Activated naive CD4-positive, alpha-beta T cell (primary cell): ENCODE results near the gene BFSP1.

ENCODE experiments used
- DNase-seq, 4 experiments: peaks; one replicate each; lab custom pipeline; 2025; lab: John Stamatoyannopoulos, UW

The BFSP1 gene

DNA sequence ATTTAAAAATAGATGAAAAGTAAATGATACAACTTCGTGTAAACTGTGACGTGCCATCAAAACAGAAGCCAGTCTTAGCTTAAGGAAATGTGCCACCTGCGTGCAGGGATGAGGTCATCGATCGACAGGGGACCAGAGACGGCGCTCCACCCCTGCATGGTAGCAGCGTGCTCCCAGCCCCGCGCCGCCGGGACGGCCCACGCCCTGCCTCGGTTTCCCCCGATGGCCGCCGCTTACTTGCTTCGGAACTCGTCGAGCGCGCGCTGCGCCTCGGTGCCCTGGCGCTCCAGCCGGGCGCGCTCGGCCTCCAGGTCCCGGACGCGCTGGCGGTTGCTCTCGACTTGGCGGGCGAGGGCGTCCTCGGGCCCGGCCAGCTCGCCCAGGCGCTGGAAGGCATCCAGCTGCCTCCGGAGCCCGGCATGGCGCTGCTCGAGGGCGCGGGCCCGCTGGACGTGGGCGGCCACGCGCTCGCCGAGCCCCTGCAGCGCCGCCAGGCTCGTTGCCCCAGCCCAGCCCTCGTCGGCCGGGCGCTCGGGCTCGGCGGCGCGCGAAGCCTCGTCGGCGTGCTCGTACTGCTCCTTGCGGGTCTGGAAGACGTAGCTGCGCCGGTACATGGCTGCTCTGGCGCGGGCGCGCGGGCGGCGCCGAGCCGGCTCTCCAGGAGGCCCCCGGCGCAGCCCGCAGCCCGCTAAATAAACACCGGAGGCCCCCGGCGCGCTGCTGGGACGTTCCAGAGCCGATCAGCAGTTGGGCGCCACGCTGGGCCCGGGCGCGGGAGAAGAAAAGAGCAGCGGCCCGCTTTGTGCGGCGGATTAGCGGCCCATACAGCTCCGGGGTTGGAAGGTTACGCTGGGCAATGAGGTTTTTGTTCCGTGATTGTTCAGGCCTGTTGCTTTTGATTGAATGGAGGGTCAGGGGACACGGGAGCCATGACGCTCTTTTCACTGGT lies at the start of gene BFSP1:
TSS of gene BFSP1 (minus strand) at position 664 of the 949 bp plus-strand sequence. CDS start at position 614, 50 bp downstream.
- peak in 1 of 4 experiments; percentile 11 for DNase-seq

DNA sequence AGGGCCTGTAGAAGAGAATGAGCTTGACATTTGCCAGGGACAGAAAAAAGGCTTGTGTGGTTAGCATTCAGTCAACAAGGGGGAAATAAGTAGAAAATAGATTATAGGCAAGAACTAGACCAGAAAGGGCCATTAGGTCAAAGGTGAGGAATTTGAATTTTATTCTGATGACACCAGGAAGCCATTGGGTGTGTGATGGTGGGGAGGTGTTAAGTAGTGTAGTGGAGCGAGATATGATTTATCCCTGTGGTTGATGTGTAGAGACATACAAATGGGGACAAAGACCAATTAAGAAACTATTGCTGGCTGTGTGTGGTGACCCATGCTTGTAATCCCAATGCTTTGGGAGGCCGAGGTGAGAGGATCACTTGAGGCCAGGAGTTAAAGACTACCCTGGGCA lies 49.7 kb upstream of the BFSP1 start:
- DNase-seq, result no peak

DNA sequence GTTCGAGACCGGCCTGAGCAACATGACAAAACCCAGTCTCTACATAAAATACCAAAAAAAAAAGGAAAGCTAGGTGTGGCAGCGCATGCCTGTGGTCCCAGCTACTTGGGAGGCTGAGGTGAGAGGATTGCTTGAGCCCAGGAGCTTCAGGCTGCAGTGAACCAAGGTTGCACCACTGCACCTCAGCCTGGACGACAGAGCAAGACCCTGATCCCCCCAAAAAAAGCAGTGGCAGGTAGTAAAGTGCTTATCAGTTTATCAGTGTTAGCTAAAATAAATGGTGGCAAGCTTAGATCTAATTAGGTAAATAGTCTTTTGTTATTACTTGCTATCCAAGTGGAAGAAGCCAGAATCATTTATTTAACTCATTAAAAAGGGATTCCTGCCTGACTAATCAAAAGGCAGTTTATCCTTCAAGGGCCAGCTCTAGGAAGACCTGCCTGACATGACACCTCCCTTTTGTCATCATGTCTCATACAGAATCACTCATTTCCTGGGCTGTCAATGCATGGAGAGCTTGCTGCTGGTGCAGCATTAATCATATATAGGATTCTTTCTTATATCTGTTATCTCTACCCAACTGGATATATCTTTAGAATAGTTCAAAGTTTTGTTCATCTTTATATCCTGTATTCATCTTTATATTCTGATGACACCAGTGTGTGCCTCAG lies 48.3 kb upstream of the BFSP1 start:
- DNase-seq, result no peak

DNA sequence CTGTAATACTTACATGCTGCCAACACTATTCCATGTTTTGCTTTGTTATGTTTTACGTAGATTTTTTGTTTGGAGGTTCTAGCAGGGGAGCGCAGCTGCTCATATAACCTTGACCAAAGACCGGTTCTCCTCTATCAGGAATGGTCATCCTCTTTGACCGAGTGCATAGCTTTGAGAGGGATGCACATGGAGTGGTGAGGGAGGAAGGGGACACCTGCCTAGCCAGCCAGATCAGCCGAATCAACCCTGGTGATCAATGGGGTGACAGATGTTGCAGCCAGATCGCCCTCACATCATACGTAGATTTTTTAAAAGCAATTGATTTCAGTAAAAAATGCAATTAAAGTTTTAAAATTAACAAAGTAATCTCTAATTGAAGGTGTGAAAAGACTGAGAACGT lies 45.0 kb upstream of the BFSP1 start:
- no peak for DNase-seq

DNA sequence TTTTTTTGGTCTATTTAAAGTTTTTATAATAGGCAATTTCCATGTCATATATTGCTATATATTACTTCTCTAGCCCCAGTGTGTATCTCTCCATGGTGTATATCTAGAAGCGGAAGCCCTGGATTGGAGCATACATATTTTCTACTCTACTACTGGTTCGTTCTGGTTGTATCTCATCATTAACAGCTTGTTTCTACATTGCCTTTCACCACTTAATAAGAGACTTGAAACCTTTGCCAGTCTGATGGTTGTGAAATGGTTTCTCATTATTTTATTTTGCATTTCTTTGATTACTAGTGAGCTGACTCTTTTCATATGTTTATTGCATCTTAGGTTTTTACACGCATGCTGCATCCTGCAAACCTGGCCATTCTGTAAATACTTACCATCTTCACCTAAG lies 42.3 kb upstream of the BFSP1 start:
- DNase-seq, result no peak

DNA sequence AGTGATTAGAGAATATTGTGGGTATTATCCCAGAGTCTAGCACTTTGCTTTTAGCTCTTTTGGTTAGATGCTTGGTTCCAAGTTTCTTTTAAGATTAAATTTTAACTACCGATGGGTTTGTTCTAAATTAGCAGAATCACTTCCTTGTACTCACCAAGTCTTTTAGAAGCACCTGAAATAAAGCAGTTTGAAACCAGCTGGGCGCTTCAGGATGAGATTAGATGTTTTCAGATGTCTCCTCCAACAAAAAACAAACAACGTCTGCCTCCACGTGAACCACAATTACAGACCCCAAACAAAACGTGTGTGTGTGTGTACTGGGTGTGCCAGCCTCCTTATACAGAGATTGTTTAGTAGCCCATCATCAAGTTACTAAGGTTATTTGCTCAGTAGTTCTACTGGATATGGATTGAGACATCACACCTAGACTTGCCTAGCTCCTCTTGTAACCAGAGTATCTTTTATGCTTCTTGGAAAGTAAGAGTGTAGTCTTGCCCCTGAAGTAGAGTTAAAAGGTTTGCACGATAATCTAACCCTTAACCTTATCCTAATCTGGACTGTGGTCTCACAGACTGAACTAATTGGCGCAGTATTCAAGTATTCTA lies 41.0 kb upstream of the BFSP1 start:
- DNase-seq, result no peak

DNA sequence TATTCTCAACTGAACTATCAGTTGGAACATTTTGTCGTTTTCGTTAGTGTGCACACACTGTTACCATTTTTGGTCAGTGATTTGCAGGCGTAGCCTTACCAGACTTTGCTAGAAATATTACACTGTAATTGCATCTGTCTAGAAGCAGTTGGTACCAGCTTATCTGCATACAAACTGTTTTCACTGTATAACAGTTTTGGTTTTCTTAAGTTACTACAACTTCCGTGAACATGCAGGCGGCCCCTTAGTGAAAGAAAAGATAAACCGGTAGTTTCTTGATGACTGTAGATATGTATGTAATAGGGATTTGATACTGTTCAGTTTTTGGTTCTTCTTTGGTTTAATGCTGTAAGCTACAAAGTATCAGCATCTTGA lies 40.0 kb upstream of the BFSP1 start:
- no peak for DNase-seq

DNA sequence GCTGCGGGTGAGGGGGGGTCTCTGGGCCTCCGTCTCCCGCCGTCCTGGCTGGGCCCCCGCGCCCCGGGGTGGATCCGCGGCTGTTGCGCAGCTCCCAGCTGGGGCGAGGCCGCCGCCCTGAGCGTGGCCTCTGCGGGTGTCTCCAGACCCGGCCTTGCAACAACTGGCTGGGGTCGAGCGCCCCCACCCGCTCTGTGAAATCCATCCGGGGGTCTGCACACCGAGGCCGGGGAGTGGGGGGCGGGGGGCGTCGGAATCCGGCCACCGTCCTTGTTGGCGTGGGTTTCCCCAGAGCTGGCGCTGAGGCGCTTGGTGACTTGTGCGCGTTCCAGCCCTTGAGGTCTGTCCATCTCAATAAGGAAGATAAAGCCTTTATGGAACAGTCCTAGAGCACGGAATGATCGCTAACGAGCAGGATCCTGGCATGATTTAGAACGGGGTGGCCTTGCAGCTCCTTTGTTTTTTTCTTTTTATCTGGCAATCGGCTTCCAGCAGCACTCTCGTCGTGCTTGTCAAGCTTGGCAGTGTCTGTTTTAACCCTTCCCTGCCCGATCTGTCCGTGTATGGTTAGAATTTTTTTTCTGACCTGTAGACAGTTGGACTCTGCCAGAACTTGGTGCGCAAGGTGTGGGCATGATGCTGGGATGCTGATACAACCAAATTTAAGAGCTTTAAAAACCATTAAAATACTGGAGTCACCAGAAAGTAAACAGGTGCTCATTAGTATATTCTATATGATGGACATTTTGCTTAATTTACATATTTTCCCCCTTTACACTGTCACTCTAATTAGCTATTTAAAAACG lies 39.4 kb upstream of the BFSP1 start:
- peak in 1 of 4 experiments; percentile 9 for DNase-seq

DNA sequence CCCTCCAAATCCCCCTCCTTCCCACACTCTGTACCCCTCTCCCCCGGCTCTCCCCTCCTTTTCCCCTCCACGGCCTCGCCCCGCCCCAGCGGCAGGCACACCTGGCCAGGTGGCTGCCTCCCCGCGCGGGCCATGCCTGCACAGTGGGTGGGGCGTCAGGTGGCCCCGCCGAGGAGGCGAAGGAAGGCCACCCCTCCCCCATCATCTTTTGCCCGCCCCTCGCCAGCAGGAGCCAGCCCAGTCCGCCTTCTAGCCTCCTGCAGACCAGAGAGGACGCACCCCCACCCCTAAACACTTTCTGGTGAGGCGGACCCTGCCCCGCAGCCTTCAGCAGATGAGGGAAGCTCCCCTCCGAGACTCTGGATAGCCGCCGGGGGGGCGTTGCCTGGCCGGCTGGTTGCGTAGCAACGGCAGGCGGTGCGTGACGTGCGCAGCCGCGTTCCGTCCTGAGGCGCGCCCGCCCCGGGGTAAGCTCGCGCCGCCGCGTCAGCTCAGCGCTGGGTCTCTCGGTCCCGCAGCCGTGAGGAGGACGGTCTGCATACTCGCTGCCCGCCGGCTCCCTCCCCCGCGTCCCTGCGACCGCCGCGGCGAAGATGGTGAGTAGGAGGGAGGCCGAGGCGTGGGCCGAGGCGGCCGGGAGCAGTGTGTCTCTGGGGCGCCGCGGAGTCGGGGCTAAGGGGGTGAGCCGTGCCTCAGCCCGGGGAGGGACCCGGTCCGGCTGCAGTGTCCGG lies 38.6 kb upstream of the BFSP1 start, which contains the start of gene DSTN:
TSS of gene DSTN (plus strand) at position 460 of the 731 bp plus-strand sequence. CDS start at position 594, 134 bp downstream.
- DNase-seq, result peak; percentile 33 to 82 (median 68)

DNA sequence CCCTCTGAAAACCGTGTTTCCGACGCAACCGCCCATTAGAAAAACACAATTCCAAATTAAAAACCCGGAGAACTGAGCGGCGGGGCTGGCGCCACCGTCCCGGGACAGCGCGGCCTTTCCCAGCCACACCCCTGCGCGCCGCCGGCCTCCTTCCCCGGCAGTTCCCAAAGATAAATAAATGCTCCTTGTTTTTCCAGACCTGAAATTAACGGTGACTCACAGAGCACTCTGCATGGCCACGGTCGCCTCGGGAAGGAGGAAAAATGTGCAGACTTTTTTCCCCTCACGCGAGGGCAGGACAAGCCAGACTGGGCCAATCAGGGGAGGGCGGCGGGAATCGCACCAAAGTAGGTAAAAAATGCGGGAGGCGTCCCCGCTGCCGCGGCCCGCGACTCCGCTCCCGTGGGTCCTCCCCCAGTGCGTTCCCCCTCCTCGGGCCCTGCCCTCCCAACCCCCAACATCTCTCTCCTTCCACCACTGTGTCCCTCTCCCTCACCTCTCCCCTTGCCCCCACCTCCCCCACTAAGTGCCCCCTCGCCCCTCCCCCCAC lies 37.9 kb upstream of the BFSP1 start:
- no peak for DNase-seq

DNA sequence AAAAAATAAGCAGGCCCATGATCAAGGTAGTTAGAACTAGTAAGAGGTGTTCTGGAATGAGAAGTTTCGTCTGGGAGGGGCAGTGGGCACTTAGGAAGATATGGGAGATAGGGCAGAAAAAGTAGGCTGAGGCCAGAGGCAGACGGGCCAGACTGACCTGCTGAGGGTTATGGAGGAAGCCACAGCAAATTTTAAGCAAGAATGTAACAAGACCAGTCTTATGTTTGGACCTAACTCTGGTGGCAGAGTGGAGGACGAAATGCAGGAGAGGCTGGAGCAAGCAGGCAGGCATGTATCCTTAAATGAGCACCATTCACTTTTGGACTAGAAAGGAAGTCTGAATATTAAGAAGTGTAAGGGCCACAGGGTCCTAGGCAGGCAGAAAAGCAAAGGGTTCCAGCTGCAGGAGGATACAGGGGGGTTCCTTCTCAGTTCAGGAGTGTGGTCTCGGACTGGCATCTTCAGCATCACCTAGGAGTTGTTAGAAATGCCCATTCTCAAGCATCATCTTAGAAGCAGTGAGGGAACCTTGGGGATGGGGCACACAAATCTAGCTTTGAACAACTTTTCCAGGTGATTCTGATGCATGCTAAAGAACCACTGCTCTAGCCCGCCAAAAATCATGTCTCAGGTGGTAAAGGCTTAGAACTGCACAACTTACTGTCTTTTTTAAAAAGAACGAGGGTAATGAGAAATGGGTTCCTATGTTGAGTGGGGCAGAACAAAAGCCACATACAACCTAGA lies 37.0 kb upstream of the BFSP1 start:
- no peak for DNase-seq

DNA sequence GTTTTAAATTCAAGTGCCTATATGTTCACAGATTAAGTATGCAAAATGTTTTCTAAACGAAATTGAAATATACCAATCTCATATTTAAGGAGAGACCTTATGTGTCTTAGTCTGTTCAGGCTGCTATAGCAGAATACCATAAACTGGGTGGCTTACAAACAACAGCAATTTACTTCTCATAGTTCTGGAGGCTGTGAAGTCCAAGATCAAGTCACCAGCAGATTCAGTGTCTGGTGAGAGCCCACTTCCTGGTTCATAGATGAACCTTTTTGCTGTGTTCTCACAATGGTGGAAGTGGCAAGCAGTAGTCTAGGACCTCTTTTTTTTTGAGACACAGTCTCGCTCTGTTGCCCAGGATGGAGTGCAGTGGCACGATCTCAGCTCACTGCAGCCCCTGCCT lies 35.2 kb upstream of the BFSP1 start:
- no peak for DNase-seq

DNA sequence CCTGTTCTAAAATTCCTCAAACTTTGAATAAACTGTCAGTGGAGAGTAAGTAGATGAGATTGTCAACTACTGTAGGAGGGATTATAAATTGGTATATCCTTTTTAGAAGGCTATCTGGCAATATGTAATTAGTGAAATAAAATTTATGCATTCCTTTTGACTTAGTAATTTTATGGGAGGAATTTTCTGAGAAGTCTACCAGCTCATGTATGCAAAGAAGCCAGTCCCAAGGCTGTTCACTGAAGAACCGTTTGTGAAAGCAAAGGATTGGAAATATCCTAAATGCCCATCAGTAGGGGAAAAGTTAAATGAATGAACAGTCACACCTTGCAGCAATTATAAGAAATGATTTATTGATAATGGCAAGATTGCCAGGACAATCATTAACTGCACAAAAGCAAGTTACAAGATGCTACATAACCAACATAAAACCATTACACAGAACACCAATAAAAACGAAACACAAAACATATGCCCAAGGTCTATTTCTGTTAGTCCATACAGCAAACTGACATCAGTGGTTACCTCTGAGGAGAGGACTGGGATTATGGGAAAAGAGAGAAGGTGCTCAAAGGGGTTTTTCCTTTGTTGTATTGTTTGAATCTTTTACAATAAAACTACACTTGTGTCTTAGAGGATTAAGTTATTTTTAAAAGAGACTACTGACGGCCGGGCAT lies 34.1 kb upstream of the BFSP1 start:
- DNase-seq, result no peak

DNA sequence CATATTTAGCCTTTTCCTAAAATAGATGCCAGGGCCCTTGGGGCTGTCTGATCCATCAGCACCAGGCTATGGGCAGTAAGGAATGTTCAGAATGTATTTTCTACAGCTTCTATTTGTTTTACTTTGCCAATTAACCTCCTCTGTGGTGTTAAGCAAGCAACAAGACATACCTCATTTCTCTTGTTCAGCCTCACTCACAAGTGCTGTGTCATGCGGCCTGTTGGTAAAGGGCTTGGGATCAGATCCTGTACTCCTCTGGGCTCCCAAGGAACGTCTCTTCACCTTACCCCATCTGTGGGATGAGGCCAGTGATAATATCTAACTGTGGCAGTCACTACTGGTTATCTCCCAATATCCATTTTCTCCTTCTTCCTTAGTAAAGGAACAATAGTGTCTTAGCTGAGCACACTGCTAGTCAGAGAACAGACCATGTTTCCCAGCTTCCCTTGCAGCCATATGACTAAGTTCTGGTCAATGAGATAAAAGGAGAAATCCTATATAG lies 31.7 kb upstream of the BFSP1 start:
- no peak for DNase-seq

DNA sequence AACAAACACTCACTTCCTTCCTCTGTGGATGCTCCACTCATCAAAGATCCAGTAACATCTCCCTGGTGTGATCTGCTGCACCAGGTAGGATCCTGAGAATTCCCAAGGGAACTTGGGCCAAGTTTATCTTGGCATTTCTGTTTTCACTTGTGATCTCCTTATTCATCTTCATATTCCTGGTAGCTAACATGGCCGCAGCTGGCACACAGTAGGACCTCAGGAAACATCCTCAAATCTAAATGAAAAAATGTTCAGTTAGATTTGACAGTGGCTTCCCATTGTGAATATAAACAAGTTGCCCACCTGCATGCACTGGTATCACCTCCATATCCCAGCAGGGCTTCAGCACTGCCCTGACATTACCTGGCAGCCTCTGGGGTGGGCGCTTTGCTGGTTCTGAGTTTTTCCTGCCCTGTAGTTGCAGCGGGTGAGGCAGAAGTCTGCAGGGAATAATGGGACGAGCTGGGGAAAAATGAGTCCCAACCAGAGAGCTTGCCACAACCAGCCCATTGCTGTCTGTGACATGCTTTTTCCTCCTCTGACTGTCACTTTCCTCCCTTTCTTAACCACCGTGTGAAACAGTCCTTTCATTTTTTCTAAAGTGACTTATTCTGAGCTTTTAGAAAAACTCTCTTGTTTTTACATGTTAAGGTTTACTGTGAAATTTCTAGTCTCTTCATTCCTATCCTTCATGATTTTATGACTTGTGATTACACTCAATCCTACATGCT lies 29.3 kb upstream of the BFSP1 start:
- no peak for DNase-seq

DNA sequence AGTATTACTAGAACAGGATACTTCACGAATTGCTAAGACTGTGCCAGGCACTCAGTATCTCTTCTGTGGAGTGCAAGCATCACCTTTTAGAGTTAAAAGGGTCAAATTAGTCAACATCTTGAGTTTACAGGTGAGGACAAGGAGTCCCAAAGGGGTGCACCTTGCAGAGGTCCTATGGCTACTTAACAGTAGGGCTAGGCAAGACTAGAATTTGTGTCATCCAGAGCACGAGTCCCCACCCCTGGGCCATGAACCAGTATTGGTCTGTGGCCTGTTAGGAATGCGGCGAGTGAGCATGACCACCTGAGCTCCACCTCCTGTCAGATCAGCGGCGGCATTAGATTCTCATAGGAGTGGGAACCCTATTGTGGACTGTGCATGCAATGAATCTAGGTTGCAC lies 28.2 kb upstream of the BFSP1 start:
- DNase-seq, result no peak

DNA sequence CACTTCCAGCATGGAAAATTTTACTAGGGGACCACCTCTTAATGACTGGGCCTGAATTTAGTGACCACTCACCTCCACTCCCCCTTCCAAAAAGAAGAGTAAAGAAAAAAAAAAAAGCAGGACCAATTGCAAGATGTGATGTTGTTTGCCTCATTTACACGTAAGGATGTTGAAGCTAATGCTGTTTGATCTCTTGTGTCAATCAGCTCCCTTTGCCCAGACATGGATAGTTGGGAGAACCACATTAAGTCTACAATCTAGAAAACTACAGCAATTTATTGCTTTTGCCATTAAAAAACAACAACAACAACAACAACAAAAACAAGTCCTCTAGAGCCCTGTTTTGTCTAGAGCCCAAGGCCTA lies 27.7 kb upstream of the BFSP1 start:
- no peak for DNase-seq

DNA sequence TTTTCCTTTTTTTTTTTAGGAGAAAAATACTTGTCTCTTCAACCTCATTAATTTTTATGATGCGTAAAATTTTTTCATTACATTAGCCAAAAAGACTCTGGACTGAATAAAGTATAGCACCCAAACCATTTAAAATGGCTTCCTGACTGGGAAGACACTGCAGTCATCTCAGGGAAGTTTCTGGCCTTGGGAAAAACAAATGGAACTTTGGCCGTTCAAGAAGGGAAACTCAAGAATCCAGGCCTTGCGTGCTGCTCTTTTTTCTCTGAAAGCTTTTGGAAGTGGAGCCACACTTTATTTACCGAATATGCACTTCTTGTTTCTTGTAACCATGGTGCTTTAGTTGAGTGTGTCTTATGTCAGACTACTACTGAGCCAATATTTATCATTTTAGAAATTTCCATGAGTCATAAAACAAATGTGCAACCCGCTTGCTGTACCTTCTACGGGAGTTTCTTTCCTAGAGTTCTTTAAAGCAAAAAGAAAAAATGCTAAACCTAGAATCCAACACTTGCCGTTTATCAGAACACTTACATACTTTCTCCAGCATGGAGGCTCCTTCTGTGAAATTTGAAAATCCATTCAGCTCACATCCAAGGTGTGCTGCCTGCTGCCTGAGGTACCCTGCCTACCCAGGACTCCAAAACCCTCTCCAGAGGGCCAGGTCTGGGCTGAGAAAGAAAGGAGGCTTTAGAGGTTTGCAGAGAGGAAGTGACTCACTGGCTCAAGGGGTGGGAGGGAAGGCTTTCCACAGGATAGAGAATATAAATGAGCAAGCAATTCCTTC lies 27.2 kb upstream of the BFSP1 start:
- DNase-seq, result no peak
